ENCODE measurements around the gene ZNF497. TPM values are rescaled to one million over a fixed set of nuclear protein-coding genes. Genes with fewer than 3 reads are reported as not detected.

The ZNF497 gene
- total and polyA plus RNA-seq, 9 of the 15 experiments (the other 6 are each of a cell fraction or from before 2014, with no cell fraction given), result 0.06 to 0.98 (median 0.44) TPM; not detected in 1

- TF ChIP-seq REST (IDR thresholded peaks at IDR 0.05; ENCODE audit: borderline replicate concordance) (no peak), REST (CRISPR knock-in tag; IDR thresholded peaks at IDR 0.05; ENCODE audit: low read depth) (peak; percentile 81), GTF2F1 (IDR thresholded peaks at IDR 0.05; ENCODE audit: low read depth, low read length) (peak; percentile 30; the same call in 1 of the 2 replicates), BCOR (IDR thresholded peaks at IDR 0.05) (peak; percentile 53; the same call in 1 of the 2 replicates), CCAR2 (IDR thresholded peaks at IDR 0.05; ENCODE audit: low read depth, low read length) (no peak), WHSC1 (IDR thresholded peaks at IDR 0.05; ENCODE audit: low read length) (no peak), IFI16 (CRISPR knock-in tag; IDR thresholded peaks at IDR 0.05) (no peak), PHF20 (IDR thresholded peaks at IDR 0.05; ENCODE audit: partially characterized antibody) (peak; percentile 93), PYGO2 (tag; IDR thresholded peaks at IDR 0.05) (no peak), RBM17 (IDR thresholded peaks at IDR 0.05; ENCODE audit: borderline replicate concordance, low read depth, low read length) (no peak), ZBTB26 (CRISPR knock-in tag; IDR thresholded peaks at IDR 0.05) (no peak), AFF4 (CRISPR knock-in tag; IDR thresholded peaks at IDR 0.05) (peak; percentile 58; the same call in 1 of the 2 replicates), NFIC (IDR thresholded peaks at IDR 0.05) (peak; percentile 58)
Measured at GRCh38 chr19:58326914-58327726, 35.4 kb downstream of the ZNF497 start, which contains the start of gene ZSCAN22 (continued).

Data from K562 (cell line).